ACHN (cell line): ENCODE data around the gene C18orf32.

Experiments
- DNase-seq: peaks from one replicate; pipeline ENCODE4 v3.0.0-alpha.2; 2015
- in situ Hi-C: cut with HindIII; loops from 2 replicates; pipeline ENCODE4 v1.10.0; 2017; ENCODE audit warnings: low sequenced_read_pairs, low pct_ligation_motif_present, low pct_unique_long_range_greater_than_20kb

C18orf32 gene

GRCh38 chr18:49444581-49444980 lies 42.5 kb downstream of the C18orf32 start:
- in situ Hi-C loops, result no loop called here
- DNase-seq, result no peak

DNA sequence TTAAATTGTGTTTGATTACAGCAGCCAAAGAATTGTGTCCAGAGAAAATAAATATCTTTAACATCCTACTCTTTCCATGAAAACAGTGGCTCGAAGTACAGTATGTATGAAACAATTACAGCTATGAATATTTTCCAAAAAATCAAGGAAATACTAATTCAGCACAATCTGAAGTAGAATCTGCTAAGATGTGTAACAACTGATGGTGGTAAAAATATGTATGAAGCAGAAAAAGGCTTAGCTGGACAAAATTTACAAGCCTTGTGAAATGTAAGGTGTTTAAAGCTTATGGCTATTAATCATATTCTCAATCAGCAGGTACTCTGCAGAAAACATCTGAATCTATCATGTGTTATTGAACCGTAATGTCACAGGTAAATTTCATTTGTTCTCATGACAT lies 43.2 kb downstream of the C18orf32 start:
- in situ Hi-C loops, result no loop called here
- DNase-seq, result no peak

- in situ Hi-C loops, result no loop called here
- no peak for DNase-seq
Measured at GRCh38 chr18:49441338-49441938, 45.6 kb downstream of the C18orf32 start.

DNA sequence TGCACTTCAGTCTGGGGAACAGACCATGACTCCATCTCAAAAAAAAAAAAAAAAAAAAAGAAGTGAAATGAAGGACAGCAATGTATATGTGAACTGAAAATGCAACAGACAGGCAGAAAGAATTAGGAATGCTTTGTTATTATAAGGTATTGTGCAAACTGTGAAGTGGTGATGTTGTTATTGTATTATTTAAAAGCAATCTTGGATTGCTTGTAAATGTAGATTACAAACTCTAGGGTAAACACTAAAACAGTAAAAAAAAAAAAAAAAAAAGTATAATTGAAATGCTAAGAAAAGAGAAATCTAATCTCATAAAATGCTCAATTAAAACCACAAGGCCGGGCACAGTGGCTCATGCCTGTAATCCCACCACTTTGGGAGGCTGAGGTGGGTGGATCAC lies 51.9 kb downstream of the C18orf32 start:
- in situ Hi-C loops, result no loop called here
- DNase-seq, result no peak

DNA sequence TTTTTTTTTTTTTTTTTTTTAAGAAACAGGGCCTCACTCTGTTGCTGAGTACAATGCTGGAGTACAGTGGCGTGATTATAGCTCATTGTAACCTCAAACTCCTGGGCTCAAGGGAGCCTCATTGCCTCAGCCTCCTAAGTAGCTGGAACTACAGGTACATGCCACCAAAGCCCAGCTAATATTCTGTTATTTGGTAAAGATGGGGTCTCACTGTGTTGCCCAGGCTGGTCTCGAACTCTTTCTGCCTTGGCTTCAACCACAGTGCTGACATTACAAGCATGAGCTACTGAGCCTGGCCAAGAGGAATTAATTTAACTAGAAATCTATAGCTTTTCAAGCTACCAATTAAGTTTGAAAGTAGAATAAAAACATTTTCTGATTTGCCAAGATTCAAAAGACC lies 54.4 kb downstream of the C18orf32 start:
- in situ Hi-C loops, result no loop called here
- DNase-seq, result no peak

DNA sequence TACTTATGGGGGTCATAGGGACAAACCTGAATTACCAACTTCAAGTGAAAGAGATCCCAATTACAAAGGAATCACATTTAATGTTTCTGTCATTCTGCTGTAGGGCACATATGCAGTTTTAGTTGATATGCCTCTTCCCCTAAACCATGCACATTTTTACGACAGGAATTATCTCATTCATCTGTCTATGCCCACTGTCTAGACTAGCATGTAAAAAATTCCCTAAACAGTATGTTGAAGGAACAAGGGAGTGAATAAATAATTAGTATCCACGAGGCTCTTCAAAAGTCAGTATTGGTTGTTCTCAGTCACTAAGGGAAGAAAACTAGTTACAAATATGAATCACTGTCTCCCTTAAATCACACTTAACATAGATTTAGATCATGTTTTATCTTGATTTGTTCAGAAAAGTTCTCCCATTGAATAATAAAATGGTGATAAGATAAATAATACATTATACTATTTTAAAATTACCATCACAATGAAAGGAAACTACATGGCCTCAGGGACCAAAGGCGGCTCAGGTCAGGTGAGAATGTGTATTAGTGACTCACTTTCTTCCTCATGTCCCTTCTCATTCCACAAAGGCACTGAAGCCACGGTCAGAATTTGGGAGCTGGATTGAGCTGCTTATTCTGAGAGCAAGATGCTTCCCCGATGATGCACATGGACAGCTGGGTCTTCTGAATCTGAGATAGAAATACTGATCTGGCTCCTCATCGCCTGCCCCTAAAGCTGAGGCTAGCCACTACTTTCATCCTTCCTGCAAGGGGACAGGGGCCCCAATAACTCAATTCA lies 55.7 kb downstream of the C18orf32 start:
- DNase-seq, result no peak
- in situ Hi-C loops, result no loop called here
